GM21390 (cell line): ENCODE results near the gene LRRC8D.
A peak's percentile ranks its signal among the peaks of the same experiment; 100 is the strongest.
"Not testable (repeated sequence)": the region's sequence is repeated elsewhere in the genome, so short reads cannot be mapped to it uniquely, and the experiment has no call there.

ENCODE experiments used
- ATAC-seq: cut with Tn5 transposase; IDR thresholded peaks from one replicate; pipeline ENCODE4 v1.9.1; 2021; ENCODE audit not compliant: unreplicated experiment

LRRC8D gene

GRCh38 chr1:89820422-89821321 is at the start of gene LRRC8D:
LRRC8D (plus strand) TSS chr1:89821032; CDS start chr1:89933069, 112,037 bp downstream.
- peak; percentile 72 for ATAC-seq

DNA sequence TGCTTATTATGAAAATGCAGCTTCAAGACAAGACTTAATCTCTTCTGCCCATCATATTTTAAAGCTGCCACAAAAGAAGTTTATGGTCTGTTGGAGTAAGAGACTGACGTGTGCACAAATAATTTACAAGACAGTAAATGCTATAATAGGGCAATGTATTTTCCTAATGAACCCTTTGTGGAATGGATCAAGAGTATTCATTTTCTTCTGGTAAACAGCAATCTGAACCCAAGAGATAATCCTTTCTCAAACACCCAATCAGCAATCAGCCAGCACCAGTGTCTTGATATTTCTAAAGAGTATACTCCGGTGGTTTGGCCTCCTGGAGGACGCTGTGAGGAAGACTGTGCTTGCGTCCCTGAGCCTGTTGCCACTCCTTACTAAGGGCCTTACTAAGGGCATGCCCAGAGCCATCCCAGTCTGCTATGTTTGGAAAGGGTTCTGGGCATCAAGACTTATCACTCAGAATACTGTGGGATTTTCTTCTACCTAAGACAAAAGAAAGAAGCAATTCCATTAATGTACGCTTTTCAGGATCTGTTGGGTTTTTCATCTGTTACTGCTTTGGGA is 48.8 kb upstream of the LRRC8D start:
- no peak for ATAC-seq

DNA sequence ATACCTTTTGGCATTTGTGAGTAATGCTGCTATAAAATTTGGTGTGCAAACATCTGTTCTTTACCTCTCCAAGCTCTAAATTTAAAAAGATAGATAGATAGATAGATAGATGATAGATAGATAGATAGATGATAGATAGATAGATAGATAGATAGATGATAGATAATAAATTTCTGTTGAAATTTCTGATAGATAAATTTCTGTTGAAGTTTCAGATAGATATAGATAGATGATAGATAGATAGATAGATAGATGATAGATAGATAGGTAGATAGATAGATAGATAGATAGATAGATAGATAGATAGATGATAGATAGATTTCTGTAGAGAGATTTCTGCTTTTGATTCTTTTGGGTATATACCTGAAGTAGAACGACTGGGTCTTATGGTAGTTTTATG is 44.7 kb upstream of the LRRC8D start:
- not testable (repeated sequence) for ATAC-seq

DNA sequence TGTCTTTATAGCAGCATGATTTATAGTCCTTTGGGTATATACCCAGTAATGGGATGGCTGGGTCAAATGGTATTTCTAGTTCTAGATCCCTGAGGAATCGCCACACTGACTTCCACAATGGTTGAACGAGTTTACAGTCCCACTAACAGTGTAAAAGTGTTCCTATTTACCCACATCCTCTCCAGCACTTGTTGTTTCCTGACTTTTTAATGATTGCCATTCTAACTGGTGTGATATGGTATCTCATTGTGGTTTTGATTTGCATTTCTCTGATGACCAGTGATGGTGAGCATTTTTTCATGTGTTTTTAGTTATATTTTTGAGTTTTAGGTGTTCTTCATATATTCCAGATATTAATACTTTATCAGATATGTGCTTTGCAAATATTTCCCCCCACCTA is 43.6 kb upstream of the LRRC8D start:
- ATAC-seq: not testable (repeated sequence)

DNA sequence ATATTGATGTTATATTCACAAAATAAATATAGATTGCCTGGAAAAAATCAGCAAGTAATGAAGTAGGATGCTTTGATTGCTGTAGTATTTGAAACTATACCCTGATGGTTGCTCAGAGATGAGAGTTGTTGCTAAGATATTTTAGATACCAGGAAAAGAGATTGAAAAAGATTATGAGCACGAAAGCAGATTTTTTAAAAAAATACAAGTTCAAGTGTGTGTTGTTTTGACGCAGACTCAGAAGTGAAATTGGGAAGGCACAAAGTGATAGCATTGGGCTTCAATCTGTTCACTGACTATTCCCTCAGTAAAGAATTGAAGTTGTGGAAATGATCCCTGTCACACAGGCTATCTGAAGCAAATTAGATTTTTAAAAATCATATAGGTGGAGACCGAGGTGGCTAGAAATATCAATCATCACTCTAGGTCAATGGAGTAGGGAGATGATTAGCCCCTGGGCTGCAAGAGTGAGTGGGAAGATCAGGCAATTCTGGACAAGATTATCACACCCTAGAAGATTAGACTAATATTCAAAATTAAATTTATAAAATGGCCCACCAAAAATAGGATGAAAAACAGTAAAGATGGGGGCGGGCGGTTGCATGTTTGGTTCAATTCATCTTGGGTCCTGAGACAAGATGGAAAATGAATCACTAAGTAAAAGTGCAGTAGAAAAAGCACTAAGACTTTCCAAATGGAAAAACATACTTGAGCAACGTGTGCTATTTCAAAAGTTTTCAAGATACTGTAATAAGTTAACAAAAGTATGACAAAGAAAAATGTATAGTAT is 41.5 kb upstream of the LRRC8D start:
- no peak for ATAC-seq

DNA sequence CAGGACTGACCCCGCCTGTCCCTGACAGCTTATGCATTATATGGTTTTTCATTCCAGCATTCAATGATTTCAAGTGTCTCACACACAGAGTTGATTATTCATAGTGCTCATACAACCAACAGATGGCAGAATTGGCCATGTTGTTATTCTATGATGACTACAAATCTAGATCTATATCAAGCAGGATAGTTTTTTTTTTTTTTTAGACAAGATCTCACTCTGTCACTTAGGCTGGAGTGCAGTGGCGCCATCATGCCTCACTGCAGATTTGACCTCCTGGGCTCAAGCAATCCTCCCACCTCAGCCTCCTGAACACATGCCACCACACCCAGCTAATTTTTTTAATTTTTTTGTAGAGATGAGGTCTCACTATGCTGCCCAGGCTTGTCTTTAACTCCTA is 40.1 kb upstream of the LRRC8D start:
- no peak for ATAC-seq

DNA sequence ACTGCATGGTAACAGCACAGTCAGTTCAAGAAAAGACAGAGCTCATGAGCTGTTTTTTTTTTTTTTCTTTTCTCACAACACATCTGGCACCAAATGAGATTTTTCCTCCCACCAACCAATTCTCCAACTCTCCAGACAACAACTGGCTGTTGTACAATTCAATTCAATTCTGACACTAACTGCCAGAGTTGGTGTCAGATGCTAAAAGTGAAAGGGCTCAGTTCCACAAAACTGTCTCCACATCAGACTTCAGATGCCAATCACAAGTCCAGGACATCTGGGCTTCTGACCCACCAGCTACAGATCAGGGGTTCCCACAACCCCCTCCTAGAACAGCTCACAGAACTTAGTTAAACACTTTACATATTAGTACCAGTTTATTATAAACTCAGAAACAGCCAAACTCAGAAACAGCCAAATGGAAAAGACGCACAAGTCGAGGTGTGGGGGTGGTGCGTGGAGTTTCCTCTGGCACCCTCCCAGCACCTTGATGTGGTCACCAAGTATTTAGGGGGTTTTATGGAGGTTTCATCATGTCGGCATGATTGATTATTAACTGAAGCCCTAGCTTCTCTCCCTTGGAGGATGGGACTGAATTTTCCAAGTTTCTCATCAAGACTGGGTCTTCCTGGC is 39.2 kb upstream of the LRRC8D start:
- peak; percentile 82 for ATAC-seq

- ATAC-seq: no peak
Observed at GRCh38 chr1:89786628-89787214, 34.1 kb upstream of the LRRC8D start.

GRCh38 chr1:89790592-89790991 is 30.2 kb upstream of the LRRC8D start:
- ATAC-seq: no peak

- no peak for ATAC-seq
Observed at GRCh38 chr1:89791064-89791726, 29.6 kb upstream of the LRRC8D start.

GRCh38 chr1:89794406-89794805 is 26.4 kb upstream of the LRRC8D start:
- no peak for ATAC-seq

DNA sequence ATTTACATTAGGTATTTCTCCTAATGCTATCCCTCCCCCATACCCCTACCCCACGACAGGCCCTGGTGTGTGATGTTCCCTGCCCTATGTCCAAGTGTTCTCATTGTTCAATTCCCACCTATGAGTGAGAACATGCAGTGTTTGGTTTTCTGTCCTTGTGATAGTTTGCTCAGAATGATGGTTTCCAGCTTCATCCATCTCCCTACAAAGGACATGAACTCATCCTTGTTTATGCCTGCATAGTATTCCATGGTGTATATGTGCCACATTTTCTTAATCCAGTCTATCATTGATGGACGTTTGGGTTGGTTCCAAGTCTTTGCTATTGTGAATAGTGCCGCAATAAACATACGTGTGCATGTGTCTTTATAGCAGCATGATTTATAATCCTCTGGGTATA is 25.3 kb upstream of the LRRC8D start:
- ATAC-seq: not testable (repeated sequence)

DNA sequence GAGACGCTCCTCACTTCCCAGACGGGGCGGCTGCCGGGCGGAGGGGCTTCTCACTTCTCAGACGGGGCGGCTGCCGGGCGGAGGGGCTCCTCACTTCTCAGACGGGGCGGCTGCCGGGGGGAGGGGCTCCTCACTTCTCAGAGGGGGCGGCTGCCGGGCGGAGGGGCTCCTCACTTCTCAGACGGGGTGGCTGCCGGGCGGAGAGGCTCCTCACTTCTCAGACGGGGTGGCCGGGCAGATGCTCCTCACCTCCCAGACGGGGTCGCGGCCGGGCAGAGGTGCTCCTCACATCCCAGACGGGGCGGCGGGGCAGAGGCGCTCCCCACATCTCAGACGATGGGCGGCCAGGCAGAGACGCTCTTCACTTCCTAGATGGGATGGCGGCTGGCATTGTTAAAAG is 23.0 kb upstream of the LRRC8D start:
- ATAC-seq: not testable (repeated sequence)

DNA sequence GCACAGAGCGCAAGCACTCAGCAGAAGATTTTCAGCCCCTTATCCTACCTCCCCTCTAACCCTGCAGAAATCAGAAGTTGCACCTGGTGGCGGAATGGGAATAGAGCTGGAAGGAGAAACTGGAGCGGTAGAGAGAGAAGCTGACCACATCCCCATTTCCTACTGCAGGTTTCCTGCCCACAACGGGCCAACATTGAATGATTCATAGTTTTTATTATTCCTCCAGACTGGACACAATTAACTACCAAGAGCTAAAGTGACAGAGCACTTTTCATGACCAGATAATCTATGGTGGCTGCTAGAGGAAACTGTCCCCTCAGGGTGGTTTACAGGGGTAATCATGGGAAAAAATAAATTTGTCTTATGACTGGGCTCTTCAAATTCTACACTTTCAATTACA is 21.3 kb upstream of the LRRC8D start:
- ATAC-seq: no peak

- ATAC-seq: no peak
Observed at GRCh38 chr1:89800022-89800655, 20.7 kb upstream of the LRRC8D start.

GRCh38 chr1:89800718-89801117 is 20.1 kb upstream of the LRRC8D start:
- ATAC-seq: no peak

GRCh38 chr1:89802051-89802450 is 18.8 kb upstream of the LRRC8D start:
- no peak for ATAC-seq

DNA sequence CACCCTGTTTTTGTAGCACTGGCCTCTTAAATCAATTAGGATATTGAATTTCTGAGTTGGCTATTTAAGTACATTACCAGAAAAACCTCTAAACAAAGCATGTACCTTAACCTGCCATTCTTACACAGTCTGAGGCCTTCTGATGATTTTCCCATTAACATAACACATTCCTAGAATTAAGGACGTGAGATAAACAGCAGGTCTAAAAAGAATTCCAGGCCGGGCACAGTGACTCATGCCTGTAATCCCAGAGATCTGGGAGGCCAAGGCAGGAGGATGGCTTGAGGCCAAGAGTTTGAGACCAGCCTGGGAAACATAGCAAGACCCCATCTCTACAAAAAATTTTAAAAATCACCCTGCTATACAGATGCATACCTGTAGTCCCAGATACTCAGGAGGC is 18.0 kb upstream of the LRRC8D start:
- no peak for ATAC-seq

GRCh38 chr1:89804642-89805237 is 16.1 kb upstream of the LRRC8D start:
- peak; percentile 88 for ATAC-seq
